Measurements from ENCODE around the gene TF.

The TF gene

DNA sequence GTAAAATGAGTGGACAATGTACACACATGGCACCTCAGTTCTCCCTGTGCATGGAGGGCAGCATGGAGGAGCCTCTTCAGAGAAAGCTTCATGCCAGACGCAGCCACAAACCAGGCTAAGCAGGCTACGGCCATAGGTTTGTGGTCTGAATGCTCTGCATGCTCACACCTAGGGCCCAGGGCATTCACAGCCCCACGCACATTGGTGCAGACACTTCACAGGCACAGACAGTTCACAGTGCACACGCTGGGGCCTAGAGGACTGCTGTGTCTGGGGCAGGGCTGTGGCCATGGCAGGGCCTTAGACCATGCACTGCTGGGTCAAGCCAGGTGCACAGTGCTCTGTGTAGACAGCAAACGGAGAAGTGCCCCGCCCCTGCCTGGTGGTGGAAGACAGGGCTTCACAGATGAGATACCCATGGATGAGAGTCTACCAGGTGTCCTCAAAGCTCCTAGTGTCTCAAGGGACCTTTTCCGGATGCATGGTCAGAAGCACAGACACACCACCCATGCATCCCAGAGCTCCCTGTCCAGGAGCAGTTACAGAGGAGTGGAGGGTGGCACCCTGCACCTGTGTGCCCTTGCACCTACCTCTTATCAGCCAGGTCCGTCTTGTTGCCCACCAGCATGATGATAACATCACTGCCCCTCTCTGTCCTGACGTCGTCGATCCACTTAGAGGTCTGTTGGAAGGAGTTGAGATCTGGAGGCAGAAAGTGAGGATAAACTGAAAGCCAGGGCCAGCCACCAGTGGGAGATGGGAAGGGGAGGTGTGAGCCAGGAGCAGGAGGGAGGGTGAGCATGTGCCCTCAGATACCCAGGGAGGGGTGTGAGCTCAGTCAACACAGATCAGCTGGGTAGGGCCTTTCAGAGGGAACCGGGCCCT lies 93.0 kb downstream of the TF start:
- no peak for DNase-seq (ENCODE audit: low read depth)
- H3K4me3 ChIP-seq (ENCODE audit: low read depth, low read length): no peak overlapping the region
- TF ChIP-seq, protein P1, sequence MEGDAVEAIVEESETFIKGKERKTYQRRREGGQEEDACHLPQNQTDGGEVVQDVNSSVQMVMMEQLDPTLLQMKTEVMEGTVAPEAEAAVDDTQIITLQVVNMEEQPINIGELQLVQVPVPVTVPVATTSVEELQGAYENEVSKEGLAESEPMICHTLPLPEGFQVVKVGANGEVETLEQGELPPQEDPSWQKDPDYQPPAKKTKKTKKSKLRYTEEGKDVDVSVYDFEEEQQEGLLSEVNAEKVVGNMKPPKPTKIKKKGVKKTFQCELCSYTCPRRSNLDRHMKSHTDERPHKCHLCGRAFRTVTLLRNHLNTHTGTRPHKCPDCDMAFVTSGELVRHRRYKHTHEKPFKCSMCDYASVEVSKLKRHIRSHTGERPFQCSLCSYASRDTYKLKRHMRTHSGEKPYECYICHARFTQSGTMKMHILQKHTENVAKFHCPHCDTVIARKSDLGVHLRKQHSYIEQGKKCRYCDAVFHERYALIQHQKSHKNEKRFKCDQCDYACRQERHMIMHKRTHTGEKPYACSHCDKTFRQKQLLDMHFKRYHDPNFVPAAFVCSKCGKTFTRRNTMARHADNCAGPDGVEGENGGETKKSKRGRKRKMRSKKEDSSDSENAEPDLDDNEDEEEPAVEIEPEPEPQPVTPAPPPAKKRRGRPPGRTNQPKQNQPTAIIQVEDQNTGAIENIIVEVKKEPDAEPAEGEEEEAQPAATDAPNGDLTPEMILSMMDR (IDR thresholded peaks at IDR 0.05; ENCODE audit: low read depth, low read length, missing control alignments): no peak

DNA sequence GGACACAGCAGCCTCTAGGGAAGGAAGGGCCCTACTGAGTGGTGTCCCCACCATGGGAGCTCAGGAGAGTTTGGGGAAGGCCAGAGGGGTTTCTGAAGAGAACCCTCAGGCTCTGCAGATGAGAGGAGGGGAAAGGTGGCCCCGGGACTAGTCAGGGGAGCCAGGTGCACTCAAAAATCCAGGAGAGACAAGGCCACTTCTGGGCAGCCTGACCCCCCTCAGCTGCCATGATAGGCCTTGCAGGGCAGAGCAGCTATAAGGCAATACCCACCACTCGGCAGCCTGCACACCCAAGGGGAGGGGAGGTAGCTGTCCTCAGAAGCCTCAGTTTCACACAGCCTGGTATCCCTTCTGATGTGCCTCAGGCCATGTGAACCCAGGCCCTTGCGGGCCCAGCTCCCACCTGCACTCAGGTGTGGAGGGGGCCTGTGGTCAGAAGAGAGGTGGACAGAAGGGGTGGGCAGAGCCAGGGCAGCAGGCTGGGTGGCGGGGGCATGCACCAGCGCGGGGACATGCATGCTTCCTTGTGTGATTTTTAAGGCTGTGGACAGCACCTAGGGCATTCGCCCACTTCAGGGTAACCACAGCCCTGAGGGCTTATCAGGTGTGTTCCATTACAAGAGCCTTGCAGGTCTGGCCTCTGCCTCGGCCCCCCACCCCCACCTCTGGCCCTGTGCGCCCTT lies 94.0 kb downstream of the TF start:
- no peak for DNase-seq (ENCODE audit: low read depth)
- no peak overlapping the region for H3K4me3 ChIP-seq (ENCODE audit: low read depth, low read length)
- TF ChIP-seq, protein P1 (IDR thresholded peaks at IDR 0.05; ENCODE audit: low read depth, low read length, missing control alignments): no peak

DNA sequence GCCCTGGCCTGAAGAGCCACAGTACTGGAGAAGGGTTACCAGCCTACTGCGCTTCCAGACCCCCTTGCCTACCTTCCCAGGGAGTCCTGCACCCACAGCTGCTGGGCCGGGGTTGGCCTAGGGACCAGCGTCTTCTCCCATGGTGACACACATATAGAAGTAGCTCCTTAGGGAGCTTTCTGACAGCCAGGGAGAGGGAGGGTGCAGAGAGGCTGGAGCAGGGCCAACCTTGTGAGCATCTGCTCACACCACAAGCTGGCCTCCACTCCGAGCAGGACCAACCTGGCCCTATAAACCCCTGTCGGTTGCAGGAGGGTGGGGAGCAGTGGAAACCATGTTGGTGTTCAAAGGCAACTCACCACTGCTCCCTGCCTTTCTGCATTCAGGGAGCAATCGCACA lies 94.6 kb downstream of the TF start:
- H3K4me3 ChIP-seq (ENCODE audit: low read depth, low read length): no peak overlapping the region
- TF ChIP-seq, protein P1 (IDR thresholded peaks at IDR 0.05; ENCODE audit: low read depth, low read length, missing control alignments): no peak
- DNase-seq (ENCODE audit: low read depth): no peak

DNA sequence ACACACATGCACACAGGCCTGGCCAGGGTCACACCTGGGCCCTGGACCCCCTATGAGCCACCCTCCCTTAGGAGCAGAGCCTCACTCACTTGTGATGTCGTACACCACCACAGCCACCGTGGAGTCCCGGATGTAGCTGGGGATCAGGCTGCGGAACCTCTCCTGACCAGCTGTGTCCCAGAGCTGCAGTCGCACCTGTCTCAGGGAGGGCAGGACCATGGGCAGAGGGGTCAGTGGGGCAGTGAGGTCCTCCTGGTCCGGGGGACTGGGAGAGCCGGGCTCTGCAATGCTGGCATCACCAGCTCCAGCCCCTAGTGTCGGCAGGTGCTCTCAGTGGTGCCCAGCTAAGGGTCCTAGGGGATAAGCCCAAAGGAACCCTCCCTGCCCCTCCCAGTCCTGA lies 95.0 kb downstream of the TF start:
- no peak for DNase-seq (ENCODE audit: low read depth)
- TF ChIP-seq, protein P1 (IDR thresholded peaks at IDR 0.05; ENCODE audit: low read depth, low read length, missing control alignments): no peak
- H3K4me3 ChIP-seq (ENCODE audit: low read depth, low read length): no peak overlapping the region

DNA sequence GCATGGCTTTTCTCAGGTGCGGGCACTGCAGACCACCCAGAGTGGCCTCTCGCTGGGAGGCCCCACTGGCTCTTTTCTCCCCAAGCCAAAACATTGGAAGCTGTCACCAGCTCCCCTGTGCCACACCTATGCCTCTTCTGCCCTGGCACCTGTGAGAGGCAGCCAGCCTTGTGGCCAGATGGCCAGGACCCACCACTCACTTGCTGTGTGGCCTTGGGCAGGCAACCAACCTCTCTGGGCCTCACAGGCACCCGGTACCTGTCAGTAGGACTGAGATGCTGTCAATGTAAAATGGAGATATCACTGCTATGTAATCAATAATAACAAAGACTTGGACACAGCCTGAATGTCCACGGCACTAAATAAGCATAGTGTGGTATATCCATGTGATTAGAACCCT lies 96.0 kb downstream of the TF start:
- TF ChIP-seq, protein P1 (IDR thresholded peaks at IDR 0.05; ENCODE audit: low read depth, low read length, missing control alignments): no peak
- no peak for DNase-seq (ENCODE audit: low read depth)
- no peak overlapping the region for H3K4me3 ChIP-seq (ENCODE audit: low read depth, low read length)

DNA sequence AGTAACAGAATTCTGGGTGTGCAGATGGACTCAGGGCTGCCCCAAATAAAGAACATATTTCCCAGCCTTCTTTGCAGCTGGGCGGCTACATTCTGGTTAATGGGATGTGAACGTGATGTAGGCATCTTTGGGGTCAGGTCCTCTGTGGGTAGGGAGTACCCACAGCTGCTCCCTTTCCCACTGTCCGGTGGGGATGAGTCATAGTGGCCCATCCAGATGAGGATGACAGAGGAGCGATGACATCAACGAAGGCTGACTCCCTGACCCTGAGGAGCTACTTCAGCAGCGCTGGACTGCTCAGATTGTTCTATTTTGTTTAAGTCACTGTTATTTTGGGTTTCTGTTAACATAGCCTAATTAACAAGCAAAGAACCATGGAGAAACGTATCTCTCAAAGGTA lies 97.4 kb downstream of the TF start:
- DNase-seq (ENCODE audit: low read depth): no peak
- TF ChIP-seq, protein P1 (IDR thresholded peaks at IDR 0.05; ENCODE audit: low read depth, low read length, missing control alignments): no peak

More for the DNA sequence above, 97.4 kb downstream of the TF start:
- H3K4me3 ChIP-seq (ENCODE audit: low read depth, low read length): no peak overlapping the region
